HG02938 (cell line): ENCODE measurements around the gene TRRAP.

ENCODE experiments used
- ATAC-seq: cut with Tn5 transposase; IDR thresholded peaks from one replicate; pipeline ENCODE4 v1.9.1; 2021; ENCODE audit warnings: mild to moderate bottlenecking, moderate library complexity; ENCODE audit not compliant: unreplicated experiment

TRRAP gene

DNA sequence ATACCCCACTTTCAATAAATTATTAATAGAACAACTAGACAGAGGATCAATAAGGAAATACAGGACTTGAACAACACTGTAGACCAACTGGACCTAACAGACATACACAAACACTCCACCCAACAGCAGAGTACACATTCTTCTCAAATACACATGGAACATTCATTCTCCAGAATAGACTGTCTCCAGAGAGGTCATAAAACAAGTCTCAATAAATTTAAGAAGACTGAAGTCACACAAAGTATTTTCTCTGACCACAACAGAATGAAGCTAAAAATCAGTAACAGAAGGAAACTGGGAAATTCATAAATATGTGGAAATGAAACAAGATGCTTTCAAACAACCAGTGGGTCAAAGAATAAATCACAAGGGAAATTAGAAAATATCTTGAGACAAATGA lies 145.7 kb downstream of the TRRAP start:
- ATAC-seq, result no peak

GRCh38 chr7:99027241-99027640 lies 148.9 kb downstream of the TRRAP start:
- no peak for ATAC-seq

DNA sequence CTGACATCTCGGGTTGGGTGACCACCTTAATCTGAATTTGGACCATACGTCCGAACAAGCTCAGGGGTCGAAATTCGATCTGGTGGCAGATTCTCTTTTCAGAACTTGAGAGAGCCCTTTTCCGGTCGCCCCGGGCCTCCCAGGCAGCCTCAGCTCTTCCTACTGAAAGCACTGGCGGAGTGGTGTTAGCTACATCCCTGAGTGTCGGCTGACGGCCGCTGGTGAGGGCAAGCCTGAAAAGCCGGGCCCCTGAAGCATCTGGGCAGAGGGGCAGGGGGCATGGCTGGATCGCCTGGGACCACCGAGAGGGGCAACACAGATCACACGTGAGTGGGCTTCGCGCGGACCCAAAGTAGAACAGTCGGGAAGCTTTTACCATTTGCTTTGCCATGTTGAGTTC lies 149.5 kb downstream of the TRRAP start:
- ATAC-seq, result no peak

GRCh38 chr7:99028261-99028973 lies 150.1 kb downstream of the TRRAP start:
- no peak for ATAC-seq

GRCh38 chr7:99029466-99030435 lies 151.4 kb downstream of the TRRAP start:
- ATAC-seq, result no peak

DNA sequence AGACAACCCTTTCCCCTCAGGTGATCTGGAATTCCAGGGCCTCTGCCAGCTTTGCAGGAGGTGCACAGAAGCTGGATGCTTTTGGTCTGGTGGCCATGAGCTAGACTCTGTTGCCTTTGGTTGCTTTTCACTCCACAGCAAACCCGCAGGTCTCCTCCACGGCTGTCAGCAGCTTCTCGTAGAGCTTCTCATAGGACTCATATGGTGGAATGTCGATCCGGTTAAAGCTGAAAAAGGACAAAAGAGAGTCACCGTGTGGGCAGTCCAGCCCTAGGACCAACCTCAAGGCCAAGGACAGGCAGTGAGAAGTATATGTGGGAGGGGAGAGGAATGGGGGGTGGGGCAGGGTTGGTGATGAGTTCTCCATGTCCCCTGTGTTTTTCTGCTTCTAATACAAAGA lies 152.1 kb downstream of the TRRAP start:
- no peak for ATAC-seq

- ATAC-seq, result no peak
These were observed 152.6 kb downstream of the TRRAP start for GRCh38 chr7:99030951-99031350.

DNA sequence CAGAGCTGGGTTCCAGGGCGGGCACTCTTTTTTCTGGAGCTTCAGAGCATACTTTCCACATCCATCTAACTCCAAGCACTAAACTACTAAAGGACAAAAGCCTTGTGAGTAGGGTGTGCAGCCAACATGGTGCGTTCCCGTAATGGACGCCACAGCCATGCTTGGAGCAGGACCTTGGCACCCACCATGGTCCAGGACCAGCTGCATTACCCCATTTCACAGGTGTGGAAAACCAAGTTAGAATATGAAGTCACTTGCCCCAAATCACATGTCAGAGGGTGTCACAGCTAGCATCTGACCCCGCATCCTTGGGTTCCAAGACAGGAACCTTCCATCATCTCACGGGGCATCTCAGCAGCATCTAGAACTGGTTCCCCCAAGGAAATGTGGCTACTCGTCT lies 153.2 kb downstream of the TRRAP start:
- no peak for ATAC-seq

- ATAC-seq, result no peak
These were observed 154.6 kb downstream of the TRRAP start for GRCh38 chr7:99032928-99033327.

DNA sequence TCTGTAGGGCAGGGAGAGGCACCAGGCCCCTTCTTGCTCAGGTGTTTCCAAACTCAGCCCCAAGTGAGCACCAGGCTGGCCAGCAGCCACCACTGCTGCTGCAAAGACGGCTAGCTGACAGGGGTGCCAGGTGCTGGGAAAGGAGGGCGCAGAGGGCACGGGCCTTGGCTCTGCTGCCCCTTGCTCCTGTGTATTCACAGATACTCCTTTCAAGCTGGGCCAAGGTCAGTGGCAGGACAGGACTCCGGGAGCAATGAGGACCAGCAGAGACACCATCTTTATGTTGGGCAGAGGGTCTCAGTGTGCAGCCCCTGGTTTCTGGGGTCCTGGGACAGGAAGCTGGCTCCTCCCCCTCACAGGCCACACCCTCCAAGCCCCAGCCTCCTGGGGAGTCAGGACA lies 155.4 kb downstream of the TRRAP start:
- ATAC-seq, result no peak

- ATAC-seq, result no peak
These were observed 156.8 kb downstream of the TRRAP start for GRCh38 chr7:99034932-99035722.

- ATAC-seq, result no peak
These were observed 157.6 kb downstream of the TRRAP start for GRCh38 chr7:99035723-99036545.

DNA sequence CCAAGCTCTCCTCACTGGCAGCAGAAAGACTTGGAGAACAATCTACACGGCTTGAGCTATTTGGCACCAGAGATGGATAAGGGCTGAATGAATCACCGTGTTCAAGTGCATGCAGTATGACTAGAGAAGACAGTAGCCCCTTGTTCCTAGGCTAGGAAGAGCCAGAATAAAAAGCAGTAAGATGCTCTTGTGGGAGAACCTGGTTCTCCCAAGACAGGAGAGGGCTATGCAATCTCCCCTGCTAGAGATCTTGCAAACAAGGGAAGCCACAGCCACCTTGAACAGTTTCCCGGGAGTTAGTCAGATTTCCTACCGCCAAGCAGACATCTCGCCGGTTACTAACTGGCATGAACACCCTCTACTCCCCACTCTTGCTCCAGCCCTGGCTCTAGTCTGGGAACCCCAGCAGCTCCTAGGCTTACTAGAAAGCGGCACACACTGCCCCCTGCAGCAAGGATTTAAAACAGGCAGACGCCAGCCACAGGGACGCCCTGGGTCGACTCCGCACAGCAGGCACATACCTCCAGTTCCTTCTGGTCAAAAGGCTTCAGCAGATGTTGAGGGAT lies 158.3 kb downstream of the TRRAP start:
- ATAC-seq, result no peak

- no peak for ATAC-seq
These were observed 159.1 kb downstream of the TRRAP start for GRCh38 chr7:99037327-99037940.

GRCh38 chr7:99038086-99038855 lies 159.9 kb downstream of the TRRAP start:
- ATAC-seq, result no peak

DNA sequence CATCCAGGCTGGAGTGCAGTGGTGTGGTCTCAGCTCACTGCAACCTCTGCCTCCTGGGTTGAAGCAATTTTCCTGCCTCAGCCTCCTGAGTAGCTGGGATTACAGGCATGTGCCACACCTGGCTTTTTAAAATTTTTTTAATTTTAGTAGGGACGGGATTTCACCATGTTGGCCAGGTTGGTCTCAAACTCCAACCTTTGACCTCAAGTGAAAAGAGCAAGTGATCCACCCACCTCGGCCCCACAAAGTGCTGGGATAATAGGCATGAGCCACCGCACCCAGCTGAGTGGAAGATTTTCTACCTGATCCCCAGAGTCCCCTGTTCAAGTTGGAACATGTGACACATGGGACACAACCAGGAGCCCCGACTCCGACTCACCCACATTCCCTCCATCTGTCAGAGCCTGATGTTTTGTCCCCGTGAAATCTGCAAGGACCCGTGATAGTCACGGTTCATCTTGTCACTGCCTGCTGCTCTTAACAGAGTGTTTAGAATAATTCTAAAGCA lies 161.1 kb downstream of the TRRAP start:
- no peak for ATAC-seq

- ATAC-seq, result no peak
These were observed 162.0 kb downstream of the TRRAP start for GRCh38 chr7:99040104-99040958.

DNA sequence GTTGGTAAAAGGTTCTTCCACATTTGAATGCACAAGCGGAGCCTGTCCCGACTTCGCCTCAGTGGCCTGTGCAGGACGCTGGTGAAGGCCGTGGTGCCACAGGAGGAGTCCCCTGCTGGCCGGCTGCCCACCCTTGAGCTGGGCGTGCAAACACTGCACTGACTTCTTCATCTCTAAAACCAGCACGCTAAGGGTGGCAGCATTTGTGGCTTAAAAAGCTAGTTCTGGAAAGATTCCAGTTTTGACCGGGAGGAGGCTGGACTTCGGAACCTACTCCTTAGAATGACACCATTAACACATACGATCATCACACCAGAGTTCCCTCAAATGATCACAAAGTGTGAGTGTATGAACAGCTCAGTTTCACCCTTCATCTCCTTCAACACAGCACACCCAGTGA lies 163.2 kb downstream of the TRRAP start:
- ATAC-seq, result no peak
